GM12878 (cell line): ENCODE data around the gene CELSR3. TPM values are rescaled to one million over a fixed set of nuclear protein-coding genes. Genes with fewer than 3 reads are reported as not detected.
A peak's percentile ranks its signal among the peaks of the same experiment; 100 is the strongest.

Experiments used
- BACH1 ChIP-seq: fragments of 450-650 bp; IDR thresholded peaks from 2 replicates; pipeline ENCODE4 v1.6.1; 2017; ENCODE audit warnings: mild to moderate bottlenecking, borderline replicate concordance
- CBFB ChIP-seq: IDR thresholded peaks from 2 replicates; pipeline ENCODE4 v1.6.1; 2016; ENCODE audit warnings: antibody characterized with exemption, low read depth
- CEBPZ ChIP-seq: fragments of 150-350 bp; IDR thresholded peaks from 2 replicates; pipeline ENCODE4 v1.6.1; 2016; ENCODE audit warnings: low read depth, low read length
- CHD1 ChIP-seq: IDR thresholded peaks from 2 replicates; pipeline ENCODE4 v1.6.1; 2012; ENCODE audit warnings: low read depth, low read length, improper control_type of control experiment
- E4F1 ChIP-seq: fragments of 450-650 bp; IDR thresholded peaks from 2 replicates; pipeline ENCODE4 v1.6.1; 2018; ENCODE audit warnings: borderline replicate concordance, mild to moderate bottlenecking; ENCODE audit not compliant: partially characterized antibody
- EZH2 ChIP-seq: IDR thresholded peaks from 2 replicates; pipeline ENCODE4 v1.6.1; 2012; ENCODE audit warnings: low read depth, mild to moderate bottlenecking, control low read depth, inconsistent platforms, low read length, borderline replicate concordance; ENCODE audit not compliant: control insufficient read depth
- GATAD2B ChIP-seq: fragments of 450-650 bp; conservative IDR thresholded peaks from 2 replicates; pipeline ENCODE4 v1.6.1; 2017; ENCODE audit warnings: low read depth, mild to moderate bottlenecking, moderate library complexity
- JUNB ChIP-seq: IDR thresholded peaks from 2 replicates; pipeline ENCODE4 v1.6.1; 2016; ENCODE audit warnings: antibody characterized with exemption, mild to moderate bottlenecking
- NR2F1 ChIP-seq: fragments of 450-650 bp; conservative IDR thresholded peaks from 2 replicates; pipeline ENCODE4 v1.6.1; 2017; ENCODE audit warnings: mild to moderate bottlenecking
- RUNX3 ChIP-seq: IDR thresholded peaks from 2 replicates; pipeline ENCODE4 v1.6.1; 2012; ENCODE audit warnings: low read length, inconsistent platforms
- SIN3A ChIP-seq: IDR thresholded peaks from 2 replicates; pipeline ENCODE4 v1.6.1; 2012; ENCODE audit warnings: low read depth, low read length, improper control_type of control experiment
- SKIL ChIP-seq: fragments of 450-650 bp; IDR thresholded peaks from 2 replicates; pipeline ENCODE4 v1.6.1; 2017; ENCODE audit warnings: mild to moderate bottlenecking, low read depth, inconsistent platforms; ENCODE audit not compliant: poor library complexity, severe bottlenecking
- SREBF1 ChIP-seq: IDR thresholded peaks from 2 replicates; pipeline ENCODE4 v1.6.1; 2012; ENCODE audit warnings: mild to moderate bottlenecking, low read length
- SREBF2 ChIP-seq: IDR thresholded peaks from 2 replicates; pipeline ENCODE4 v1.6.1; 2012; ENCODE audit warnings: mild to moderate bottlenecking, low read length
- STAT1 ChIP-seq: fragments of 450-650 bp; conservative IDR thresholded peaks from 2 replicates; pipeline ENCODE4 v1.6.1; 2014; ENCODE audit warnings: antibody characterized with exemption, mild to moderate bottlenecking
- STAT3 ChIP-seq: IDR thresholded peaks from 2 replicates; pipeline ENCODE4 v1.6.1; 2011; ENCODE audit warnings: low read depth, low read length, improper control_type of control experiment
- SUPT20H ChIP-seq: IDR thresholded peaks from 2 replicates; pipeline ENCODE4 v1.6.1; 2011; ENCODE audit warnings: low read depth, mild to moderate bottlenecking, low read length, moderate library complexity, borderline replicate concordance; ENCODE audit not compliant: control insufficient read depth
- TBL1XR1 ChIP-seq: IDR thresholded peaks from 2 replicates; pipeline ENCODE4 v1.6.1; 2012; ENCODE audit warnings: low read depth, low read length, improper control_type of control experiment
- TCF12 ChIP-seq: IDR thresholded peaks from 2 replicates; pipeline ENCODE4 v1.6.1; 2011; ENCODE audit warnings: low read depth, mild to moderate bottlenecking, low read length
- TCF3 ChIP-seq: IDR thresholded peaks from 2 replicates; pipeline ENCODE4 v1.6.1; 2012; ENCODE audit warnings: low read depth, mild to moderate bottlenecking, low read length, borderline replicate concordance; ENCODE audit not compliant: insufficient read depth
- USF2 ChIP-seq: IDR thresholded peaks from 2 replicates; pipeline ENCODE4 v1.6.1; 2011; ENCODE audit warnings: low read depth, low read length, improper control_type of control experiment, borderline replicate concordance
- YY1 ChIP-seq: IDR thresholded peaks from 2 replicates; pipeline ENCODE4 v1.6.1; 2011; ENCODE audit warnings: low read depth, mild to moderate bottlenecking, low read length
- polyA plus RNA-seq, 11 experiments: library from polyadenylated mRNA; depleted of rRNA in 4 of 11; unstranded in 6 of 11; stranded (reverse) in 5 of 11; fragments of >200 nt; fragmentation: Nextera tagmentation in 4 of 11; fragmentation: Illumina TruSeq in 1 of 11; extraction: Ambion mirVana in 4 of 11; extraction: Trizol in 1 of 11; gene quantifications; 1 replicate in 1 of 11; 2 replicates in 10 of 11; pipeline versions ENCODE4 v1.2.1 to v1.2.3, GENCODE V29; 2011 to 2016; ENCODE audit warnings: inconsistent platforms in 2 of 11, missing spikeins in 2 of 11, low read depth in 1 of 11
- total RNA-seq, 4 experiments: library from RNA; depleted of rRNA in 3 of 4; stranded (reverse); fragments of >200 nt in 3 of 4; fragmentation: Illumina TruSeq in 1 of 4; extraction: Trizol in 1 of 4; gene quantifications; 2 replicates each; pipeline versions ENCODE4 v1.2.1 to v1.2.3, GENCODE V29; 2013 to 2021

CELSR3 gene
- total and polyA plus RNA-seq, 10 of the 15 experiments (the other 5 are each of a cell fraction or from before 2014, with no cell fraction given) = 0.08 to 1.6 (median 0.57) TPM

- no peak for TF ChIP-seq YY1
- TF ChIP-seq TBL1XR1 = no peak
- TF ChIP-seq STAT1 = no peak
- no peak for TF ChIP-seq CHD1
- no peak for TF ChIP-seq SKIL
- TF ChIP-seq STAT3 = no peak
- peak; percentile 22; the same call in 1 of the 2 replicates for TF ChIP-seq BACH1
- TF ChIP-seq SREBF2 = no peak
- TF ChIP-seq SREBF1 = peak; percentile 98
- TF ChIP-seq CBFB = no peak
- no peak for TF ChIP-seq JUNB
- 0 out of 2 replicates have a peak, but pooled peaks have one; percentile 36 for TF ChIP-seq GATAD2B
- TF ChIP-seq TCF3 = no peak
- peak; percentile 99 for TF ChIP-seq SIN3A
- TF ChIP-seq EZH2 = no peak
- no peak for TF ChIP-seq RUNX3
- no peak for TF ChIP-seq TCF12
- peak; percentile 43; the same call in 1 of the 2 replicates for TF ChIP-seq NR2F1
- no peak for TF ChIP-seq USF2
- TF ChIP-seq CEBPZ = no peak
- no peak for TF ChIP-seq E4F1
- TF ChIP-seq SUPT20H = no peak
These were observed 1.1 kb downstream of the CELSR3 start (continued) for GRCh38 chr3:48661501-48662144.
